Smooth muscle cell (in vitro differentiated cells): ENCODE results near the gene AQP12A. TPM values are rescaled to one million over a fixed set of nuclear protein-coding genes. Genes with fewer than 3 reads are reported as not detected.
"Not testable (repeated sequence)": the region's sequence is repeated elsewhere in the genome, so short reads cannot be mapped to it uniquely, and the experiment has no call there.

Experiments used
- DNase-seq: peaks from one replicate; lab custom pipeline; 2025; ENCODE audit not compliant: unreplicated experiment; lab: John Stamatoyannopoulos, UW
- H2AFZ ChIP-seq: fragments of 200-600 bp; sonication (generic); 2 replicates; pipeline ENCODE4 v1.6.0; 2016; ENCODE audit warnings: antibody characterized with exemption, low read depth, mild to moderate bottlenecking
- H3F3A ChIP-seq: fragments of 200-600 bp; sonication (generic); 2 replicates; pipeline ENCODE4 v1.6.0; 2017; ENCODE audit warnings: antibody characterized with exemption, low read depth
- H3K27ac ChIP-seq: fragments of 200-600 bp; sonication (generic); 2 replicates; pipeline ENCODE4 v1.5.1; 2016; ENCODE audit warnings: low read depth, mild to moderate bottlenecking
- H3K27me3 ChIP-seq: fragments of 200-600 bp; sonication (generic); 2 replicates; pipeline ENCODE4 v1.6.1; 2016; ENCODE audit warnings: low read depth, mild to moderate bottlenecking
- H3K36me3 ChIP-seq: fragments of 200-600 bp; sonication (generic); 2 replicates; pipeline ENCODE4 v1.5.1; 2016; ENCODE audit warnings: low read depth
- H3K4me1 ChIP-seq: fragments of 200-600 bp; sonication (generic); 2 replicates; pipeline ENCODE4 v1.5.1; 2016; ENCODE audit warnings: low read depth
- H3K4me2 ChIP-seq: fragments of 200-600 bp; sonication (generic); 2 replicates; pipeline ENCODE4 v1.6.0; 2016; ENCODE audit warnings: mild to moderate bottlenecking
- H3K4me3 ChIP-seq: fragments of 200-600 bp; sonication (generic); 2 replicates; pipeline ENCODE4 v1.5.1; 2016; ENCODE audit warnings: mild to moderate bottlenecking
- H3K79me2 ChIP-seq: fragments of 200-600 bp; sonication (generic); 2 replicates; pipeline ENCODE4 v1.6.0; 2016; ENCODE audit warnings: low read depth, mild to moderate bottlenecking
- H3K9ac ChIP-seq: fragments of 200-600 bp; sonication (generic); 2 replicates; pipeline ENCODE4 v1.6.0; 2016; ENCODE audit warnings: low read depth
- H3K9me3 ChIP-seq: fragments of 200-600 bp; sonication (generic); replicated peaks from 2 replicates; pipeline ENCODE4 v1.5.1; 2016; ENCODE audit warnings: low read depth
- H4K20me1 ChIP-seq: fragments of 200-600 bp; sonication (generic); 2 replicates; pipeline ENCODE4 v1.6.0; 2016; ENCODE audit warnings: low read depth
- CTCF ChIP-seq: fragments of 200-600 bp; sonication (generic); IDR thresholded peaks from 2 replicates; pipeline ENCODE4 v1.5.1; 2017; ENCODE audit warnings: borderline replicate concordance, mild to moderate bottlenecking, antibody characterized with exemption; ENCODE audit not compliant: insufficient read depth, poor library complexity, severe bottlenecking
- WGBS: methylation state at CpG from one replicate; pipeline ENCODE4 v1.1.7; 2016; ENCODE audit warnings: low lambda C conversion rate; 5-methylcytosine and 5-hydroxymethylcytosine counted together
- polyA plus RNA-seq: library from polyadenylated mRNA; unstranded; fragments of >200 nt; fragmentation: Nextera tagmentation; extraction: Ambion mirVana; gene quantifications from 2 replicates; pipeline ENCODE4 v1.2.1, GENCODE V29; 2016
- total RNA-seq: library from RNA; depleted of rRNA; stranded (reverse); fragments of >200 nt; gene quantifications from 2 replicates; pipeline ENCODE4 v1.2.3, GENCODE V29; 2014

Gene AQP12A, protein sequence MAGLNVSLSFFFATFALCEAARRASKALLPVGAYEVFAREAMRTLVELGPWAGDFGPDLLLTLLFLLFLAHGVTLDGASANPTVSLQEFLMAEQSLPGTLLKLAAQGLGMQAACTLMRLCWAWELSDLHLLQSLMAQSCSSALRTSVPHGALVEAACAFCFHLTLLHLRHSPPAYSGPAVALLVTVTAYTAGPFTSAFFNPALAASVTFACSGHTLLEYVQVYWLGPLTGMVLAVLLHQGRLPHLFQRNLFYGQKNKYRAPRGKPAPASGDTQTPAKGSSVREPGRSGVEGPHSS
- total RNA-seq (not detected in 2 replicates), polyA plus RNA-seq (not detected in 2 replicates)

DNA sequence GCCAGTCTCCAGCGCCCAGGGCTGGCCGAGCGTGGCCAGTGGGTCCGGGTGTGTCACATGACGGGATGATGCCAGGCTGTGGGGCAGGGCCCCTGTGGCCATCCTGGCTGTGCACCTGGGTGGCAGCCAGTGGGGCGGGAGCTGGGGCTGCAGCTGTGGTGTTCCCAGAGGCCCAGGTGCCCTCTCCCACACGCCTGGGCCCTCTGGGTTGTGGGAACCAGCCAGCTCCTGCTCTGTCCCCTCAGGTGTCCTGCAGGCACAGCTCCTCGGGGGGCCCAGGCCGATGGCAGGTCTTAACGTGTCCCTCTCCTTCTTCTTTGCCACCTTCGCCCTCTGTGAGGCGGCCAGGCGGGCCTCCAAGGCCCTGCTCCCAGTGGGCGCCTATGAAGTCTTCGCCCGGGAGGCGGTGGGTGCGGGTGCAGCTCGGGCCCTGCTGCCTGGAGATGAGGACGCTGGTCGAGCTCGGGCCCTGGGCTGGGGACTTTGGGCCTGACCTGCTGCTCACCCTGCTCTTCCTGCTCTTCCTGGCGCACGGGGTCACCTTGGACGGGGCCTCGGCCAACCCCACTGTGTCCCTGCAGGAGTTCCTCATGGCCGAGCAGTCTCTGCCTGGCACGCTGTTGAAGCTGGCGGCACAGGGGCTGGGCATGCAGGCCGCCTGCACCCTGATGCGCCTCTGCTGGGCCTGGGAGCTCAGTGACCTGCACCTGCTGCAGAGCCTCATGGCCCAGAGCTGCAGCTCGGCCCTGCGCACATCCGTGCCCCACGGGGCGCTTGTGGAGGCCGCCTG, at the start of gene AQP12A:
AQP12A (plus strand) TSS at position 236 of the 790 bp plus-strand sequence; CDS start at position 284, 48 bp downstream.
- H3K4me2 ChIP-seq, H2AFZ ChIP-seq, DNase-seq, H3K9me3 ChIP-seq, H3K4me1 ChIP-seq, H3K4me3 ChIP-seq, H3K36me3 ChIP-seq, H3K27ac ChIP-seq, H3K27me3 ChIP-seq, H3K9ac ChIP-seq, H3K79me2 ChIP-seq, H3F3A ChIP-seq, H4K20me1 ChIP-seq: not testable (repeated sequence)
- WGBS: 88% methylated on average over 8 of the region's 37 CpGs

- Histone ChIP-seq H3K27ac (no peak overlapping the region), H3K4me1 (no peaks in the 10 kb centered on the region), H3K27me3 (peaks cover 7% of the 10 kb centered on the region), H2AFZ (no peak overlapping the region), H3K4me3 (no peak overlapping the region), H3F3A (no peaks in the 10 kb centered on the region), H3K79me2 (no peaks in the 10 kb centered on the region), H3K9ac (no peak overlapping the region), H3K9me3 (no peaks in the 10 kb centered on the region), H3K4me2 (no peak overlapping the region), H3K36me3 (no peaks in the 10 kb centered on the region), H4K20me1 (no peaks in the 10 kb centered on the region)
- no peak for DNase-seq
- WGBS: 87% methylated on average over 25 of the region's 36 CpGs
- TF ChIP-seq CTCF: no peak
These were observed 49.4 kb upstream of the AQP12A start for GRCh38 chr2:240642061-240642805.

- no peaks in the 10 kb centered on the region for H4K20me1 ChIP-seq
- H3K4me3 ChIP-seq: no peak overlapping the region
- H3K79me2 ChIP-seq: no peaks in the 10 kb centered on the region
- no peaks in the 10 kb centered on the region for H3K4me1 ChIP-seq
- H3K27me3 ChIP-seq: peaks cover 8% of the 10 kb centered on the region
- H3F3A ChIP-seq: no peaks in the 10 kb centered on the region
- no peaks in the 10 kb centered on the region for H3K36me3 ChIP-seq
- H3K4me2 ChIP-seq: no peak overlapping the region
- H3K27ac ChIP-seq: no peak overlapping the region
- DNase-seq: no peak
- TF ChIP-seq CTCF: no peak
- H2AFZ ChIP-seq: no peak overlapping the region
- no peaks in the 10 kb centered on the region for H3K9me3 ChIP-seq
- WGBS: 94% methylated on average over 10 of the region's 11 CpGs
- H3K9ac ChIP-seq: no peak overlapping the region
These were observed 48.9 kb upstream of the AQP12A start for GRCh38 chr2:240642806-240643092.

DNA sequence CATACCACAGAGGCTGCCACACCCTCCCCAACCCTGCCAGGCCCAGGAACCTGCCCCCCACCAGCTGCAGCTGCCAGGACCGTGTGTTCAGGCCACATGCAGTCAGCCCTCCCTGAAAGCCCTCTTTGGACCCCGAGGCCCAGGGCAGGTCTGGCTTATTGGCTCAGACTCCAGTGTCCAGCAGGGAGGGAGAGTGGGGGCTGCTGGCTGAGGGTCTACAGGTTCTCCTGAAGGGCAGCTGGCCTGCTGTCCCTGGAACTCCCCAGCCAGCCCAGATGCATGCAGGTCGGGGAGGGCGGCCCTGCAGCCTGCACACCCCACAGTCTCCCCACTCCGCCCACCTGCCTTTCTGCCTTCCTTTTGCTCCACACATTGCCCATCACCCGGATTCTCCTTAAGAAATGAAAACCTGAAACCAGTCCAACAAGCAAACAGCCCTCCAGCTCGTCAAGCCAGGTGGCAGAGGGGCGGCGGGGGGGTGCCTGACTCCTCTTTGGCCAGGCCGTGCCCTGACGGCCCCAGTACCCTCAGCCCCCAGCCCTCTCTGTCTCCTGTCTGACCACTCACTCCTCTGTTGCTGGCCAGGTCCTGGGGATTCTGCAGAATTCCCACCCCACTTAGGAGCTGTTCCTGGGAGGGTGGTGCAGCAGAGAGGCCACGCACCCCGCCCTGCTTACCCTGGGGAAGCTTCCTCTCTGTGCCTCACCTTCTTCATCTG, 48.4 kb upstream of the AQP12A start:
- DNase-seq: no peak
- H2AFZ ChIP-seq: no peak overlapping the region
- H3K36me3 ChIP-seq: no peaks in the 10 kb centered on the region
- no peak overlapping the region for H3K27ac ChIP-seq
- no peaks in the 10 kb centered on the region for H3K9me3 ChIP-seq
- no peaks in the 10 kb centered on the region for H3K79me2 ChIP-seq
- no peak overlapping the region for H3K9ac ChIP-seq
- H3K4me2 ChIP-seq: no peak overlapping the region
- H3K27me3 ChIP-seq: peaks cover 12% of the 10 kb centered on the region
- 85% methylated on average over 10 of the region's 13 CpGs for WGBS
- no peak for TF ChIP-seq CTCF
- H3K4me1 ChIP-seq: no peaks in the 10 kb centered on the region
- H3F3A ChIP-seq: no peaks in the 10 kb centered on the region
- no peaks in the 10 kb centered on the region for H4K20me1 ChIP-seq
- H3K4me3 ChIP-seq: no peak overlapping the region
